H1 (cell line): Measurements from ENCODE around the gene EOGT. TPM values are rescaled to one million over a fixed set of nuclear protein-coding genes. Genes with fewer than 3 reads are reported as not detected.

Experiments
- CTCF ChIA-PET: fragments of 300-600 bp; sonication (Branson Sonifier 250); formaldehyde crosslinking; loops from one replicate; lab custom pipeline; 2021; ENCODE audit not compliant: partially characterized antibody; lab: Charles Lee
- POLR2A ChIA-PET: fragments of 300-600 bp; sonication (Branson Sonifier 250); formaldehyde crosslinking; loops from one replicate; lab custom pipeline; 2021; ENCODE audit warnings: inconsistent platforms; ENCODE audit not compliant: partially characterized antibody; lab: Charles Lee
- DNase-seq, 2 experiments: peaks; one replicate each; pipeline versions ENCODE4 v3.0.0 to v3.0.0-alpha.2; 2010 to 2022; ENCODE audit warnings: low spot score in 2 of 2, low read depth in 1 of 2, mixed read lengths in 1 of 2
- FAIRE-seq: peaks from 2 replicates; lab custom pipeline; 2011; peaks lifted over from hg19 to GRCh38; lab: Jason Lieb, UNC
- H2AFZ ChIP-seq: 2 replicates; pipeline ENCODE4 v1.8.1; 2012; ENCODE audit warnings: low read length, inconsistent platforms
- H2AK5ac ChIP-seq: 2 replicates; pipeline ENCODE4 v1.6.1; 2013; ENCODE audit warnings: low read depth, low read length
- H2BK120ac ChIP-seq: replicated peaks from 2 replicates; pipeline ENCODE3; 2013; ENCODE audit warnings: low read depth, low read length, inconsistent platforms
- H2BK12ac ChIP-seq: 2 replicates; pipeline ENCODE4 v1.6.1; 2013; ENCODE audit warnings: low read depth, low read length
- H2BK15ac ChIP-seq: 2 replicates; pipeline ENCODE4 v1.6.1; 2013; ENCODE audit warnings: low read length
- H2BK20ac ChIP-seq: 2 replicates; pipeline ENCODE4 v1.6.1; 2013; ENCODE audit warnings: low read length
- H2BK5ac ChIP-seq: 2 replicates; pipeline ENCODE4 v1.6.1; 2013; ENCODE audit warnings: low read depth, low read length
- H3K14ac ChIP-seq: 2 replicates; pipeline ENCODE4 v1.6.1; 2013; ENCODE audit warnings: inconsistent platforms; ENCODE audit not compliant: insufficient read length
- H3K18ac ChIP-seq: 2 replicates; pipeline ENCODE4 v1.6.1; 2013; ENCODE audit warnings: low read length; ENCODE audit errors: extremely low read depth
- H3K23ac ChIP-seq: 2 replicates; pipeline ENCODE4 v1.6.1; 2013; ENCODE audit warnings: inconsistent platforms; ENCODE audit not compliant: insufficient read length
- H3K23me2 ChIP-seq: 2 replicates; pipeline ENCODE4 v1.6.1; 2013; ENCODE audit warnings: low read depth, low read length
- H3K27ac ChIP-seq: 2 replicates; pipeline ENCODE4 v1.6.1; 2011; ENCODE audit warnings: low read depth, low read length, inconsistent platforms
- H3K27me3 ChIP-seq, 4 experiments: replicated peaks in 1 of 4; 1 replicate in 1 of 4; 2 replicates in 3 of 4; pipeline versions ENCODE4 v1.6.1 to v1.8.1; 2011 to 2013; ENCODE audit warnings: low read length in 3 of 4, mild to moderate bottlenecking in 3 of 4, inconsistent platforms in 2 of 4, mixed read lengths in 2 of 4, moderate library complexity in 1 of 4; ENCODE audit not compliant: control insufficient read depth in 3 of 4, insufficient read depth in 3 of 4; ENCODE audit errors: extremely low read depth in 1 of 4
- H3K36me3 ChIP-seq, 4 experiments: 2 replicates each; pipeline versions ENCODE4 v1.6.1 to v1.8.1; 2011 to 2013; ENCODE audit warnings: mild to moderate bottlenecking in 4 of 4, low read length in 3 of 4, moderate library complexity in 2 of 4, control low read depth in 1 of 4, inconsistent platforms in 1 of 4; ENCODE audit not compliant: insufficient read depth in 4 of 4, control insufficient read depth in 2 of 4
- H3K4ac ChIP-seq: replicated peaks from 2 replicates; pipeline ENCODE3; 2013; ENCODE audit warnings: low read length, low read depth, mixed read lengths, inconsistent platforms; ENCODE audit not compliant: insufficient read length
- H3K4me1 ChIP-seq, 4 experiments: replicated peaks in 1 of 4; 1 replicate in 1 of 4; 2 replicates in 3 of 4; pipeline versions ENCODE4 v1.6.1 to v1.8.1; 2011 to 2013; ENCODE audit warnings: low read length in 3 of 4, inconsistent platforms in 2 of 4, mixed read lengths in 1 of 4; ENCODE audit not compliant: insufficient read depth in 4 of 4, control insufficient read depth in 3 of 4
- H3K4me2 ChIP-seq, 2 experiments: 2 replicates each; pipeline versions ENCODE4 v1.6.1 to v1.8.1; 2011 to 2013; ENCODE audit warnings: low read depth in 2 of 2, low read length in 2 of 2, control low read depth in 1 of 2, inconsistent platforms in 1 of 2, mild to moderate bottlenecking in 1 of 2; ENCODE audit not compliant: insufficient read depth in 1 of 2
- H3K4me3 ChIP-seq, 4 experiments: fragments of 200-600, 300-600 bp in 1 of 4; sonication (generic), shearing (Covaris generic), sonication (Bioruptor Twin) in 1 of 4; 2 replicates each; pipeline versions ENCODE4 v1.5.1 to v1.8.1; 2011 to 2016; ENCODE audit warnings: low read length in 4 of 4, low read depth in 3 of 4, control low read depth in 2 of 4, inconsistent platforms in 2 of 4, mild to moderate bottlenecking in 2 of 4, mixed read lengths in 1 of 4, moderate library complexity in 1 of 4; ENCODE audit not compliant: insufficient read depth in 2 of 4; ENCODE audit errors: extremely low read depth in 1 of 4
- H3K56ac ChIP-seq: replicated peaks from 2 replicates; pipeline ENCODE3; 2013; ENCODE audit warnings: low read depth, mild to moderate bottlenecking, mixed read lengths, low read length, inconsistent platforms; ENCODE audit not compliant: insufficient read length
- H3K79me1 ChIP-seq: 2 replicates; pipeline ENCODE4 v1.6.1; 2013; ENCODE audit warnings: low read depth, low read length, control low read depth
- H3K79me2 ChIP-seq, 2 experiments: 2 replicates each; pipeline versions ENCODE4 v1.6.1 to v1.8.1; 2012 to 2013; ENCODE audit warnings: low read length in 2 of 2, mild to moderate bottlenecking in 2 of 2, inconsistent platforms in 1 of 2; ENCODE audit not compliant: insufficient read depth in 2 of 2, control insufficient read depth in 1 of 2
- H3K9ac ChIP-seq, 4 experiments: replicated peaks in 1 of 4; 1 replicate in 1 of 4; 2 replicates in 3 of 4; pipeline versions ENCODE4 v1.6.1 to v1.8.1; 2011 to 2013; ENCODE audit warnings: low read depth in 3 of 4, low read length in 3 of 4, control low read depth in 2 of 4, mild to moderate bottlenecking in 2 of 4, moderate library complexity in 2 of 4, inconsistent platforms in 1 of 4; ENCODE audit errors: extremely low read depth in 1 of 4
- H3K9me3 ChIP-seq, 2 experiments: 2 replicates each; pipeline versions ENCODE4 v1.6.1 to v1.8.1; 2012 to 2013; ENCODE audit warnings: mild to moderate bottlenecking in 2 of 2, moderate library complexity in 2 of 2, control low read depth in 1 of 2, inconsistent platforms in 1 of 2, low read depth in 1 of 2, low read length in 1 of 2, mixed read lengths in 1 of 2; ENCODE audit not compliant: insufficient read depth in 2 of 2
- H4K20me1 ChIP-seq, 2 experiments: replicated peaks in 1 of 2; 2 replicates each; pipeline versions ENCODE3 to v1.8.1; 2011 to 2013; ENCODE audit warnings: inconsistent platforms in 2 of 2, low read length in 2 of 2, mild to moderate bottlenecking in 1 of 2; ENCODE audit not compliant: insufficient read depth in 2 of 2, control insufficient read depth in 1 of 2
- H4K5ac ChIP-seq: 2 replicates; pipeline ENCODE4 v1.6.1; 2013; ENCODE audit warnings: low read length, low read depth, mixed read lengths, inconsistent platforms; ENCODE audit not compliant: insufficient read length
- H4K8ac ChIP-seq: 2 replicates; pipeline ENCODE4 v1.8.0; 2013; ENCODE audit warnings: mild to moderate bottlenecking, moderate library complexity, low read length, inconsistent platforms; ENCODE audit not compliant: insufficient read depth; ENCODE audit errors: extremely low read depth
- H4K91ac ChIP-seq: replicated peaks from 2 replicates; pipeline ENCODE3; 2013; ENCODE audit warnings: low read length, mixed read lengths, inconsistent platforms; ENCODE audit not compliant: insufficient read length
- BACH1 ChIP-seq: IDR thresholded peaks from 2 replicates; pipeline ENCODE4 v1.6.1; 2012; ENCODE audit warnings: low read length, improper control_type of control experiment
- CBX5 ChIP-seq: fragments of 300-800, 300-1000 bp; sonication (generic); IDR thresholded peaks from 2 replicates; pipeline ENCODE4 v1.7.1; 2016; ENCODE audit warnings: antibody characterized with exemption, low read length, low read depth
- CEBPB ChIP-seq: IDR thresholded peaks from 2 replicates; pipeline ENCODE4 v1.6.1; 2012; ENCODE audit warnings: low read depth, low read length
- GABPA ChIP-seq: IDR thresholded peaks from 2 replicates; pipeline ENCODE4 v1.6.1; 2011; ENCODE audit warnings: mild to moderate bottlenecking, low read length, moderate library complexity, borderline replicate concordance; ENCODE audit not compliant: insufficient read depth
- HDAC2 ChIP-seq, 2 experiments: fragments of 300-600 bp in 1 of 2; sonication (generic) in 1 of 2; IDR thresholded peaks; 2 replicates each; pipeline ENCODE4 v1.6.1; 2011 to 2012; ENCODE audit warnings: low read depth in 2 of 2, low read length in 2 of 2, mild to moderate bottlenecking in 2 of 2, moderate library complexity in 2 of 2, borderline replicate concordance in 1 of 2, inconsistent platforms in 1 of 2
- HDAC6 ChIP-seq: IDR thresholded peaks from one replicate; pipeline ENCODE4 v1.7.1; 2012; ENCODE audit warnings: low read depth, mild to moderate bottlenecking, inconsistent platforms, low read length, moderate library complexity
- KDM5A ChIP-seq: fragments of 200-600 bp; IDR thresholded peaks from 2 replicates; pipeline ENCODE4 v1.7.1; 2012; ENCODE audit warnings: mild to moderate bottlenecking, low read length, inconsistent platforms, mixed read lengths
- RBBP5 ChIP-seq: IDR thresholded peaks from 2 replicates; pipeline ENCODE4 v1.7.1; 2012; ENCODE audit warnings: low read depth, mild to moderate bottlenecking, inconsistent platforms, low read length, moderate library complexity, borderline replicate concordance
- WGBS, 2 experiments: shearing (Covaris generic) in 1 of 2; methylation state at CpG; one replicate each; pipeline versions ENCODE4 v1.1.6 to v1.1.7; 2013 to 2015; ENCODE audit warnings: low lambda C conversion rate in 2 of 2, mixed read lengths in 2 of 2, inconsistent platforms in 1 of 2, low coverage in 1 of 2, missing lambda C conversion rate in 1 of 2; ENCODE audit not compliant: insufficient replicate concordance in 2 of 2, insufficient coverage in 1 of 2, insufficient read length in 1 of 2; ENCODE audit errors: extremely low coverage in 1 of 2, missing lambda C conversion rate in 1 of 2; 5-methylcytosine and 5-hydroxymethylcytosine counted together
- polyA plus RNA-seq, 7 experiments: library from polyadenylated mRNA; depleted of rRNA in 3 of 7; stranded (reverse) in 5 of 7; unstranded in 2 of 7; fragments of >200 nt in 5 of 7; fragments of 200-250 nt in 2 of 7; gene quantifications; 1 replicate in 5 of 7; 2 replicates in 1 of 7; 4 replicates in 1 of 7; pipeline versions ENCODE4 v1.2.1 to v1.2.3, GENCODE V29; 2011 to 2013; ENCODE audit warnings: missing spikeins in 2 of 7, mixed read lengths in 2 of 7
- total RNA-seq: library from RNA; stranded (reverse); fragmentation: NEBNext Ultra II Directional; extraction: Animal tissue kit (Norgen Biotek cat#: 25700); gene quantifications from 2 replicates; pipeline ENCODE4 v1.2.1, GENCODE V29; 2021
- TF ChIP-seq, protein P1 (sequence below): IDR thresholded peaks from 2 replicates; pipeline ENCODE4 v1.6.1; 2012; ENCODE audit warnings: low read length, inconsistent platforms
- TF ChIP-seq, protein P2 (sequence below): IDR thresholded peaks from 2 replicates; pipeline ENCODE4 v1.6.1; 2012; ENCODE audit warnings: inconsistent platforms

EOGT gene
- total and polyA plus RNA-seq, 2 of the 8 experiments (the other 6 are each of a cell fraction or from before 2014, with no cell fraction given): 6.7 to 20.7 TPM

GRCh38 chr3:69032142-69032541, 18.7 kb upstream of the EOGT start:
- Histone ChIP-seq H3K27me3 (no peaks in the 10 kb centered on the region), H3K9ac (no peak overlapping the region), H3K18ac (no peak overlapping the region), H3K4me2 (no peak overlapping the region), H3K36me3 (peaks cover 7 to 44% (median 19%) of the 10 kb centered on the region in 4 experiments; a peak in 7 of 8 replicates), H3K79me2 (no peaks in the 10 kb centered on the region), H4K5ac (no peak overlapping the region), H3K27ac (no peak overlapping the region), H2BK5ac (no peak overlapping the region), H3K9me3 (no peaks in the 10 kb centered on the region), H3K56ac (no peak overlapping the region), H2AFZ (no peak overlapping the region), H3K4me1 (no peaks in the 10 kb centered on the region), H2BK15ac (no peak overlapping the region), H2BK20ac (no peak overlapping the region), H3K23me2 (no peaks in the 10 kb centered on the region), H4K8ac (no peak overlapping the region), H3K23ac (no peak overlapping the region), H3K79me1 (no peaks in the 10 kb centered on the region), H3K4ac (no peak overlapping the region), H2BK120ac (no peak overlapping the region), H4K20me1 (no peaks in the 10 kb centered on the region), H4K91ac (no peak overlapping the region), H3K4me3 (no peak overlapping the region), H2BK12ac (no peak overlapping the region), H3K14ac (no peak overlapping the region), H2AK5ac (no peak overlapping the region)
- FAIRE-seq: no peak
- WGBS, 2 experiments: 84% methylated on average over 2 of the region's 2 CpGs; no CpG with 5 or more reads in 1 of the 2 experiments
- ChIA-PET CTCF (no interaction called here), POLR2A (no interaction called here)
- no peak for TF ChIP-seq CEBPB
- no peak for TF ChIP-seq GABPA
- TF ChIP-seq, protein P1, sequence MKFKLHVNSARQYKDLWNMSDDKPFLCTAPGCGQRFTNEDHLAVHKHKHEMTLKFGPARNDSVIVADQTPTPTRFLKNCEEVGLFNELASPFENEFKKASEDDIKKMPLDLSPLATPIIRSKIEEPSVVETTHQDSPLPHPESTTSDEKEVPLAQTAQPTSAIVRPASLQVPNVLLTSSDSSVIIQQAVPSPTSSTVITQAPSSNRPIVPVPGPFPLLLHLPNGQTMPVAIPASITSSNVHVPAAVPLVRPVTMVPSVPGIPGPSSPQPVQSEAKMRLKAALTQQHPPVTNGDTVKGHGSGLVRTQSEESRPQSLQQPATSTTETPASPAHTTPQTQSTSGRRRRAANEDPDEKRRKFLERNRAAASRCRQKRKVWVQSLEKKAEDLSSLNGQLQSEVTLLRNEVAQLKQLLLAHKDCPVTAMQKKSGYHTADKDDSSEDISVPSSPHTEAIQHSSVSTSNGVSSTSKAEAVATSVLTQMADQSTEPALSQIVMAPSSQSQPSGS: no peak
- no peak for TF ChIP-seq BACH1
- TF ChIP-seq CBX5: no peak
- TF ChIP-seq KDM5A: no peak
- no peak for TF ChIP-seq RBBP5
- TF ChIP-seq HDAC2 (IDR thresholded peaks at IDR 0.05; ENCODE audit: borderline replicate concordance in 1 of 2, low read depth in 2 of 2, low read length in 2 of 2): no peak
- TF ChIP-seq HDAC6: no peak
- TF ChIP-seq, protein P2, sequence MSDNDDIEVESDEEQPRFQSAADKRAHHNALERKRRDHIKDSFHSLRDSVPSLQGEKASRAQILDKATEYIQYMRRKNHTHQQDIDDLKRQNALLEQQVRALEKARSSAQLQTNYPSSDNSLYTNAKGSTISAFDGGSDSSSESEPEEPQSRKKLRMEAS: no peak
- DNase-seq: no peak
